HG03039 (cell line): Measurements from ENCODE around the gene NDUFAF2.
"Not testable (repeated sequence)": the region's sequence is repeated elsewhere in the genome, so short reads cannot be mapped to it uniquely, and the experiment has no call there.

Source experiments
- ATAC-seq: cut with Tn5 transposase; IDR thresholded peaks from one replicate; pipeline ENCODE4 v1.9.1; 2021; ENCODE audit warnings: mild to moderate bottlenecking, moderate library complexity; ENCODE audit not compliant: unreplicated experiment

The NDUFAF2 gene, protein sequence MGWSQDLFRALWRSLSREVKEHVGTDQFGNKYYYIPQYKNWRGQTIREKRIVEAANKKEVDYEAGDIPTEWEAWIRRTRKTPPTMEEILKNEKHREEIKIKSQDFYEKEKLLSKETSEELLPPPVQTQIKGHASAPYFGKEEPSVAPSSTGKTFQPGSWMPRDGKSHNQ

DNA sequence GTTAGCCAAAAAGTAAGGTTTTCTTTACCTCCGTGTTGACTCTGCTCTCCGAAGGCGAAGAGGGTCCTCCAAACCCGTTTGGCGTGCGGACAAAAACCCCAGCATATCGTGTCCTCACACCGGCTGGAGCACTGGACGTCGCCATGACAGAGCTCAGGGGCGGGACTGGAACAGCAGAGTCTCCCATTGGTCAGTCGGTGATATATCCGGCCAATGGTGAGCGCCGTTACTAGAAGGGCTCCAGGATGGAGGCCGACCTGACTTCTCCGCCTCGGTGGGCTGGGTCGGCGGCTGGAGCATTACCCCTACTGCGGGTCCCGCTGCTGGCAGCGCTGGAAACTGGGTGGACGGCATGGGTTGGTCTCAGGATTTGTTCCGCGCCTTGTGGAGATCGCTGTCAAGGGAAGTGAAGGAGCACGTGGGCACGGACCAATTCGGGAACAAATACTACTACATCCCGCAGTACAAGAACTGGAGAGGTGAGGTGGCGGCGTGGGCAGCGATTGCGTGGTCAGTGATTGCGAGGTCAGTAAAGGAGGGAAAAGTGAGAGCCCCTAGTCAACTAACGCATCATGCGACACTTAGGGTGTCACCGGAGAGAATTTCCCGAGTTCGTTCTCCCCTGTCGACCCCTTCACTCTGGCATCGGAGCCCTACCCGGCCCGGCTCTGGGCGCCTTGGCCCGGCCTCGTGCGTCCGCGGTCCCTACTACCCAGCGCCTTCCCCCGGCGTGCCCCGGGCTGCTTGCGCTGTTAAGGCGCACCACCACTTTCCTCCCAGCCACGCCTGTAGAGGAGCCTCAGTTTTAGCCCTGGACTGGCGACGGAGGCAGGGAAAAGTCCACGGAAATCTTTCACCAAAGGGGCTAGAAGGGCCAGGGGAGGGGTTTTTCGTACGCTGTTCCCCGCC is at the start of gene NDUFAF2, which contains the start of gene ERCC8:
NDUFAF2 (plus strand) TSS at position 302 of the 909 bp plus-strand sequence; CDS start at position 353, 51 bp downstream.
ERCC8 (minus strand) TSS at position 167 of the 909 bp plus-strand sequence; CDS start at position 105, 62 bp downstream.
- peak; percentile 100 for ATAC-seq

DNA sequence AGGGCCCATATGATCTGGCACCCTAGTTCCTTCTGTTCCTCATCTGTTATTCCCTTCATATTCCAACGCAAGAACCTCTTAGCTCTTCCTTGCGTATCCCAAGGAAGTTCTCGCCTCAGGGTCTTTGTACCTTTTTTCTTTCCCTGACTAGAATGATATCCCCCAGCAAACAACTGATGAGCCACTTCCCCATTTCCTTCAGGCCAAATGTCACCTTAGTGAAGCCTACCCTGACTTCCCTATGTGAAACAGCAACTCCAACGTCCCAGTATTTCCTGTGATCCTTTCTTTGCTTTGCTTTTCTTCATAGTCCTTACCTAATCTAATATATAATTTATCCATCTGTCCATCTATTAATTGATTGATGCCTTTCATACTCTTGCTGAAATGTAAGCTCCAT is 48.0 kb upstream of the NDUFAF2 start:
- ATAC-seq, result no peak

DNA sequence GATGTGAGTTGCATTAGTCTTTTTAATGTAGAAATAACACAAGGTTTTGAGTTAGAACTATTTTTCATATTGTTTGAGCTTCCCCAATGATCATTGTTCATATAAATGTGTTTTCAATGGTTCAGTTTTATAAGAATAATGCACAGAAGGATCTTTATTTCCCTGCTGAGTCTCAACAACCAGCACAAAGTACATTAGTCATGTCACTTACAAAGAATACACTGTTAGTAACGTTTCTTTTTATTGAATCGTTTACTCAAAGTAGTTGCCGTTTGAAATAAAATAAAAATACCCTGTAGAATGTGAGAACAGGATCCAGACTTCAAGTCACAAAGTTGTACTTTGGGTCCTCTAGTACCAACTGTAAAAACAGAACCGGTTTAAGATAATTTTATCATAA is 41.6 kb upstream of the NDUFAF2 start:
- ATAC-seq, result no peak

DNA sequence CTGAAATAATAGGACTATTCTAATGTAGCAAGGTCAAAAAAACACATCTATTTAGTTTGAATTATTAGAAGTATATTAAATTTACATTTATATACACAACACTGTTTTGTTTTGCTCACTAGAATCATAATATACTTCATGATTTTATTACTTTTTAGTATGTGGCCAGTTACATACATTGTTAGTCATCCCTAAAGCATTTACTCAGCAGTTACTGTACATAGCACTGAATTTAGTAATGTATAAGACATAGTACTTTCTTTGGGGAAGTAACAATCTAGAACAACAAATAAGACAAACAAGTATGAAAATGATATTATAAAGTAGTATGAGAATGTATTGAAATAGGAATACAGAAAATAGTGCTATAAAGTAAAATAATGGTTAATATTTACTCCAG is 28.4 kb upstream of the NDUFAF2 start:
- no peak for ATAC-seq

GRCh38 chr5:60918466-60918865 is 26.5 kb upstream of the NDUFAF2 start:
- no peak for ATAC-seq

- ATAC-seq, result no peak
These were observed 17.6 kb upstream of the NDUFAF2 start for GRCh38 chr5:60927450-60927849.

- no peak for ATAC-seq
These were observed 16.0 kb upstream of the NDUFAF2 start for GRCh38 chr5:60929024-60929423.

DNA sequence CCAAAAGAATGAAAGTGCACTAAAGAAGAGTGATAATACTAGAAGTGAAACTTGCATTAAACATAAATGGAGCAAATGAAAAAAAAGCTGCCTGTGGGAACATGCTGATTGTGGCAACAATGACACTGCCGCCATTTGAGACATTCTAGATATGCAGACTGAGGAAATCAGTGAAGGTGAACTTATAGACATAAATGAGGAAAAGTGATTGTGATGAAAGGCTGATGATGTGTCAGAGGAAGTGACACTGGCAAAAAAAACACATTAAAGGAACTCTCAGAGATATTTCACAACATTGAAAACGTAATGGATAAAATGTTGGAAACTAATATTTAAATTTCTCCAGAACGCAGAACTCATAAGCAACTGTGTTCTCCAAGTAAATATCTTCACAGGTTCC is 1.4 kb upstream of the NDUFAF2 start:
- no peak for ATAC-seq

- peak; percentile 26 for ATAC-seq
These were observed 795 bp downstream of the NDUFAF2 start for GRCh38 chr5:60945813-60946187.

DNA sequence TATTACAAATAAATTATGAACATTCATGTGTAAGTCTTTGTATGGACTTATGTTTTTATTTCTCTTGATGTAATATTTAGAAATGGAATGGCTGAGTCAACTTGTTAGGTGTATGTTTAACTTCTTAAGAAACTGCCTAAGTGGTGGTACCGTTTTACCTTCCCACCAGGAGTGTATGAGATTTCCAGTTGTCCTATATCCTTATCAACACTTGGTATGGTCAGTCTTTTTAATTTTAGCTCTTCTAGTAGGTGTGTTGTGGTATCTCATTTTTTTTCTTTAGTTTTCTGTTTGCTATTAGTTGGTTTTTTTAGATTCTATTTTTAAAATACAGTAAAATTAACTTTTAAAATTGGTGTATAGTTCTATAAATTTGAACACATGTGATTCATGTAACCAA is 3.7 kb downstream of the NDUFAF2 start:
- no peak for ATAC-seq

DNA sequence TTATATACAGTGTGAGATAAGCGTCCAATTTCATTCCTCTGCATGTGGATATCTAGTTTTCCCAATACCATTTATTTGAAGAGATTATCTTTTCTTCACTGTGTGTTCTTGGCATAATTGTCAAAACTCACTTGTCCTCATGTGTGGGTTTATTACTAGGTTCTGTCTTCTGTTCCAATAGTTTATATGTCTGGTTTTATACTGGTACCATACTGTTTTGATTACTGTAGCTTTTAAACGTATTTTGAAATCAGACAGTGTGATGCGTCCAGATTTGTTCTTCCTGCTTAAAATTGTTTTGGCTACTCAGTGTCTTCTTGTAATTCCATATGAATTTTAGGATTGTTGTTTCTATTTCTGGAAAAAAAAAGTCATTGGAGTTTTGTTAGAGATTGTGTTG is 10.2 kb downstream of the NDUFAF2 start:
- ATAC-seq, result no peak

- ATAC-seq, result no peak
These were observed 13.1 kb downstream of the NDUFAF2 start for GRCh38 chr5:60958088-60958487.

DNA sequence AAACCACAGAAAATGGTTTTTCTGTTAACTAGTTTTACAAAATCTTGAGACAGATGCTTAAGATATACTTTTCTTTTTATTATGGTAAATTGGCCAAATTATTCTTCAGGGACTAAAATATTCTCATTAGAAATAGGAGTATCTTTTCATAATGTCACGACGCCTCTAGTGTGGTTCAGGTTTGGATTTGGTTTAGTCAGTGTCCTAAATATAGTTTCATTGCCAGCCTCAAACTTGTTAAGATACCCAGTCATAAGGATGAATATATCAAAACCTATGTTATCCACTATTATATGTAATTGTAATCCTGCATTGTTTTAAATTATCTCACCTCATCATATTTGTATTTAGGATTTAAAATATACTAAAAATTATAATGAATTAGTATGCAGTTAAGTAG is 13.7 kb downstream of the NDUFAF2 start:
- no peak for ATAC-seq

DNA sequence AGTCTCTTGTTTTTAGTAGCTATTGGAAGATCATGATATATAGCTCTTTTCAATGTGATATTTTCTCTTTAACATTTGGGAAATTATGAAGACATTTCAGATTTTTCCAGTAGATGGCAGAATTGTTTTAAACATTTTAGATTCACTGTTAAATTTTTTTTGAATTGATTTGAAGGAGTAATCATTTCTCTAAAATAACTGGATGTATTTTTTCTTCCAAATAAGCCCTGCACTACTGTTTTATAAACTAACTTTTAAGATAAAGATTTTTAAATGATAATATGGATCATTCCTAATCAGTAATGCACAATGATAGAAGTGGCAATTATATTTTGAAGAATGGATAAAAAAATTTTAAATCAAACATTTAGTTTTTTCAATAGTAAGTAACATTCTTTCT is 14.2 kb downstream of the NDUFAF2 start:
- no peak for ATAC-seq

DNA sequence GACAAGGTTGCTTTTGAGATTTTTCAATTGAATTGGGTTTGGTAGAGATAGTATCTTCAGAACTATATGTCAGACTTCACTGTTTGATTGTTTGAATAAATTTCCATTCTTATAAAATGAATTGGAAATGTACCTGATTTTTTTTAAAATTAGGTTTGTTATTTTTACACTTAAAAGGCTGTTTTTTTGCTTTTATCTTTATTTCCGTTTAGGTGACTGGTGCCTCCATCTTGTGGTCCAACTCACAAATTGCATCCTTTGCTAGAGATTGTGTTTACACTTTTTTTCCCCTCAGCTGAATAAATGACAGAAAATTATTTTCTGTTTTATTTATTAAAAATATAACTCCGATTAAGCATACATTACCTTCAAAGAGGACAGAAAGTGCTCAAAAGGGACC is 15.6 kb downstream of the NDUFAF2 start:
- ATAC-seq, result no peak

DNA sequence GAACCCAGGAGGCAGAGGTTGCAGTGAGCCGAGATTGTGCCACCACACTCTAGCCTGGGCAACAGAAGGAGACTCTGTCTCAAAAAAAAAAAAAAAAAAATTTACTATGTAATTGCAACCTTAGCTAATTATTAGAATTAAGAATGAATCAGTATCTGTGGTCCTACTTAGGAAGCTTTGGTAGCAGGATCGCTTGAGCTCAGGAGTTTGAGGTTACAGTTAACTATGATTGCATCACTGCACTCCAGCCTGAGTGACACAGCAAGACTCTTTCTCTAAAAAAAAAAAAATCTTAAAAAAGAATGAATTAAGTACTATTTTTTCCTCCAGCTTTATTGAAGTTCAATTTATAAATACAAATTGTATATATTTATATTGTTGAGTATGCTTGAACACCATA is 16.7 kb downstream of the NDUFAF2 start:
- ATAC-seq, result no peak

DNA sequence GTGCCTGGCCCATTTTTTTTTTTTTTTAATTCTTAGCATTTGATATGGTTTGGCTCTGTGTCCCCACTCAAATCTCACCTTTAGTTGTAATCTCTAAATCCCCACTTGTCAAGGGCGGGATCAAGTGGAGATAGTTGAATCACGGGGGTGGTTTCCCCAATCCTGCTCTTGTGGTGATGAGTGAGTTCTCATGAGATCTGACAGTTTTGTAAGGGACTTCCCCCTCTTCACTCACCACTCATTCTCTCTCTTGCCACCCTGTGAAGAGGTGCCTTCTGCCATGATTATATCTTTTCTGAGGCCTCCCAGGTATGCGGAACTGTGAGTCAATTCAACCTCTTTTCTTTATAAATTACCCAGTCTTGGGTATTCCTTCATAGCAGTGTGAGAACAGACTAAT is 27.2 kb downstream of the NDUFAF2 start:
- ATAC-seq, result no peak

- ATAC-seq, result no peak
These were observed 33.1 kb downstream of the NDUFAF2 start for GRCh38 chr5:60977956-60978737.

DNA sequence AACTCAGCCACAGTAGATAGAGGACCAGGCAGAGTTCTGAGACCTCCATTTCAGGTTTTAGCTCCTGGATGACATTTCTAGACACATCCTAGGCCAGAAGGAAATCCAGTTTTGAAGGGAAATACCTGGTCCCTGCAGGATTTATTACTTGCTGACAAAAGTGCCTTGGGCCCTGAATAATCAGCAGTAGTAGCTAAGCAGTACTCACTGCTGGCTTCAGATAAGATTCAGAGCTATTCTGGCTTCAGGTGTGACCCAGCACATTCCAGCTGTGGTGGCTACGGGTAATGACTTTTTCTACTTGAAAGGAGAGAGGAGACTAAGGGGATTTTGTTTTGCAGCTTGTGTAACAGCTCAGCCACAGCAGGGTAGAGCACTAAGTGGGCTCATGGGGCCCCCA is 34.0 kb downstream of the NDUFAF2 start:
- no peak for ATAC-seq

DNA sequence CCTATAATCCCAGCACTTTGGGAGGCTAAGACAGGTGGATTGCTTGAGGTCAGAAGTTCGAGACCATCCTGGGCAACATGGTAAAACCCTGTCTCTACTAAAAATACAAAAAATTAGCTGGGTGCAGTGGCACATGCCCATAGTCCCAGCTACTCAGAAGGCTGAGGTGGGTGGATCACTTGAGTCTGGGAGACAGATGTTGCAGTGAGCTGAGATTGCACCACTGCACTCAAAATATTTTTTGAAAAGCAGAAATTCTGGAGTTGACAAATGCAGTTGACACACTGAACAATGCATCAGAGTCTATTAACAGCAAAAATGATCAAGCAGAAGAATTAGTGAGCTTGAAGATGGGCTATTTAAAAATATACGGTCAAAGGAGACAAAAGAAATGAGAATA is 35.5 kb downstream of the NDUFAF2 start:
- ATAC-seq, result no peak

DNA sequence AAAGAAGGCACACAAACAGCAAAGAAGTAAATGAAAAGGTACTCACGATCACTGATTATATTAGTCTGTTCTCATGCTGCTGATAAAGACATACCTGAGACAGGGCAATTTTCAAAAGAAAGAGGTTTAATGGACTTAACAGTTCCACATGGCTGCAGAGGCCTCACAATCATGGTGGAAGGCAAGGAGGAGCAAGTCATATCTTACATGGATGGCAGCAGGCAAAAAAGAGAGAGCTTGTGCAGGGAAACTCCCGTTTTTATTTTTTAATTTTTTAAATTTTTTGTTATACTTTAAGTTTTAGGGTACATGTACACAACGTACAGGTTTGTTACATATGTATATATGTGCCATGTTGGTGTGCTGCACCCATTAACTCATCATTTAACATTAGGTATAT is 37.1 kb downstream of the NDUFAF2 start:
- ATAC-seq, result not testable (repeated sequence)

DNA sequence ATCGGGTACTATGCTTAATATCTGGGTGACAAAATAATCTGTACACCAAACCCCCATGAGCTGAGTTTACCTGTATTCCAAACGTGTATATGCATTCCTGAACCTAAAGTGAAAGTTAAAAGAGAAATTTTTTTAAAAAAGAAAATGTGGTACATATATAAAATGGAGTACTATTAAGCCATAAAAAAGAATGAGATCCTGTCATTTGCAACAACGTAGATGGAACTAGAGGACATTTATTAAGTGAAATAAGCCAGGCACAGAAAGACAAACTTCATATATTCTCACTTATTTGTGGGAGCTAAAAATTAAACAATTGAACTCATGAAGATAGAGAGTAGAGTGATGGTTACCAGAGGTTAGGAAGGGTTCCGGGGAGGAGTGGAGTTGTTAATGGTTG is 44.8 kb downstream of the NDUFAF2 start:
- no peak for ATAC-seq
